ENCODE results near the gene POLR1D.

POLR1D gene

DNA sequence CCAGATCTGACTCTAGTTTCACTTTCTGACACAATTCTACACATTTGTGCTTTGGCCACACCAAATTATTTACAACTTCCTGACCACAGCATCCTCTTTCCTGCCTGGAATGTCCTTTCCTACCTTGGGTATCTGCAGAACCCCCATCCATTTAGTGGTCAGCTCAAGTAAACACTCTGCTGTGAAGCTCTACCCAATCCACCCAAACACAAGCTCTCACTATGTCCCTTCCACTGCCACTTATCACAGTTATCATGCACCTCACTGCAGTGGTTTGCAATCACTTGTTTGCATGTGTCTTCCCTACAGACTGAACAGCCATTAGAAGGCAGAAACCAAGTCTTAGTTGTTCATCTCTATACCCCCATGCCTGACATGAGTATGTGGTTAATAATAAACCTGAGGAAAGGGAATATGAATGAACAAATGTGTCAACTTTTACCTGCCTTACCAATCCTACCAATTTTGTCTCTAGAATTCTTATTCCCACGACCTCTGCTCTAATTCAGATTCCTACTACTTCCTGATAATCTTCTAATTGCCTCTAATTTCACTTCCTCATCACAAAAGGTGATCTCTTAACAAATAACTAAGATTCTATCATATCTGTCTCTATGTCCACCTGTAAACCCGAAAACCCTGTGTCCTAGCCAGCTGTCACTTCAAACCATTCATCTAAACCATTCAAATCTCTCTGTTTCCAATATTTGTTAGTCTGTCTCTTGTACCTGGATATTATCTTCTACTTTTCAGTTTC, 26.5 kb upstream of the POLR1D start:
- TF ChIP-seq, protein P1, sequence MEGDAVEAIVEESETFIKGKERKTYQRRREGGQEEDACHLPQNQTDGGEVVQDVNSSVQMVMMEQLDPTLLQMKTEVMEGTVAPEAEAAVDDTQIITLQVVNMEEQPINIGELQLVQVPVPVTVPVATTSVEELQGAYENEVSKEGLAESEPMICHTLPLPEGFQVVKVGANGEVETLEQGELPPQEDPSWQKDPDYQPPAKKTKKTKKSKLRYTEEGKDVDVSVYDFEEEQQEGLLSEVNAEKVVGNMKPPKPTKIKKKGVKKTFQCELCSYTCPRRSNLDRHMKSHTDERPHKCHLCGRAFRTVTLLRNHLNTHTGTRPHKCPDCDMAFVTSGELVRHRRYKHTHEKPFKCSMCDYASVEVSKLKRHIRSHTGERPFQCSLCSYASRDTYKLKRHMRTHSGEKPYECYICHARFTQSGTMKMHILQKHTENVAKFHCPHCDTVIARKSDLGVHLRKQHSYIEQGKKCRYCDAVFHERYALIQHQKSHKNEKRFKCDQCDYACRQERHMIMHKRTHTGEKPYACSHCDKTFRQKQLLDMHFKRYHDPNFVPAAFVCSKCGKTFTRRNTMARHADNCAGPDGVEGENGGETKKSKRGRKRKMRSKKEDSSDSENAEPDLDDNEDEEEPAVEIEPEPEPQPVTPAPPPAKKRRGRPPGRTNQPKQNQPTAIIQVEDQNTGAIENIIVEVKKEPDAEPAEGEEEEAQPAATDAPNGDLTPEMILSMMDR (IDR thresholded peaks at IDR 0.05; ENCODE audit: unreplicated experiment in 3 of 3) = no peak

DNA sequence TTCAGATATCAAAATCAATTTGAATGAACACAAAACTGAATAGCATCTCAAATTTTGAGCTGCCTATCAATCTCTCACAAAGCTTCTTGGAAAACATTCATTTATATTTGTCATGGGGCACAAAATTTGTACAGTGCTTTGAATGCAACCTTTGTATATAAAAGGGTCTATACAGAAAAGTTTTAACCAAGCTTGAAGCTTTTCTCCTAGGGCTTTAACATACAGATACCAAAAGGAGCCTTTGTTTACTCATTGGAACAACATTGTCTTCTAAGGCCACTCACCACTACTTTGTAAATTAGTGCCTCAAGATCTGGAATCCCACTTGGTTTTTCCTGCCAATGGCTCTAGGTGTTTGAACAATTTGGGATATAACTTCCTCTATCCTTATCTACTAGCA, 22.6 kb upstream of the POLR1D start:
- no peak overlapping the region for H3K4me3 Mint-ChIP-seq
- TF ChIP-seq, protein P1 (IDR thresholded peaks at IDR 0.05; ENCODE audit: unreplicated experiment in 3 of 3) = no peak
- no peaks in the 10 kb centered on the region for H3K36me3 Mint-ChIP-seq (ENCODE audit: low read depth)
- no peaks in the 10 kb centered on the region for H3K27me3 Mint-ChIP-seq (ENCODE audit: low read depth)
- H3K4me1 Mint-ChIP-seq = no peaks in the 10 kb centered on the region
- no peaks in the 10 kb centered on the region for H3K9me3 Mint-ChIP-seq
- no peak overlapping the region for H3K27ac Mint-ChIP-seq

More for the DNA sequence above, 26.5 kb upstream of the POLR1D start:
- Mint-ChIP-seq H3K4me3 (no peak overlapping the region), H3K9me3 (no peaks in the 10 kb centered on the region), H3K36me3 (ENCODE audit: low read depth) (no peaks in the 10 kb centered on the region), H3K4me1 (no peaks in the 10 kb centered on the region), H3K27me3 (ENCODE audit: low read depth) (no peaks in the 10 kb centered on the region), H3K27ac (no peak overlapping the region)

DNA sequence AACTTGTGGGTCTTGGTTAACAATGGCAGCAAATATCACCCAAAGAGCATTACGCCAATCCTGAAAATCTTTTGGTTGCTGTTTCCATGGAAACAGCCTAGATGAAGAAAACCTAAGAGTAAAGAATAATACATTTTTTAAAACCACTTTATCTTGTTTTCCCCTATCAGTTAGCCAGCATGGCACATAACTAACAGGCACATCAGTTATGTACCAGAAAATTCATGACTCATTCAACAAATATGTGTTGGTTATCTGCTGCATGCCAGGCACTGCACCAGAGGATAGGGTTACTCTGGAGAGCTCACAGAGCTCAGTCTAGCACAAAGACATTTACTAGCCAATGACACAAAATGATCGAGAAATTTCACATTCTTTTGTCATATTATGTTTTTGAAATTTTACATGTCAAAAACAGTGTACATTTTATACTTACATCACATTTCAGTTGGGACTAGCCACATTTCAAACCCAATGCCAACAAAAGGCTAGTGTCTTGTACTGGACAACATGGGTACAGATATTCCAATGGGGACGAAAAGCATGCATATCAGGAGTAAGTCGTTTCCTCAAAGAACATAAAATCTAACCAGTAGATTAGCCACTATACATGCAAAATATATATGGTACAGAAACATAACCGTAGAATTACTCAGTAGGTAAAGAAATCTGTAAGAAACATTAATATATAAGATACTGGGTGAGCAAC, 21.7 kb upstream of the POLR1D start:
- Mint-ChIP-seq H3K9me3 (no peaks in the 10 kb centered on the region), H3K27ac (no peak overlapping the region), H3K36me3 (ENCODE audit: low read depth) (no peaks in the 10 kb centered on the region), H3K4me1 (no peaks in the 10 kb centered on the region), H3K4me3 (no peak overlapping the region), H3K27me3 (ENCODE audit: low read depth) (no peaks in the 10 kb centered on the region)
- TF ChIP-seq, protein P1 (IDR thresholded peaks at IDR 0.05; ENCODE audit: unreplicated experiment in 3 of 3) = no peak

- Mint-ChIP-seq H3K36me3 (ENCODE audit: low read depth) (no peaks in the 10 kb centered on the region), H3K9me3 (no peaks in the 10 kb centered on the region), H3K27ac (no peak overlapping the region), H3K4me1 (no peaks in the 10 kb centered on the region), H3K27me3 (ENCODE audit: low read depth) (no peaks in the 10 kb centered on the region), H3K4me3 (no peak overlapping the region)
- TF ChIP-seq, protein P1 (IDR thresholded peaks at IDR 0.05; ENCODE audit: unreplicated experiment in 3 of 3) = no peak
These were observed 21.0 kb upstream of the POLR1D start for GRCh38 chr13:27600711-27601110.

DNA sequence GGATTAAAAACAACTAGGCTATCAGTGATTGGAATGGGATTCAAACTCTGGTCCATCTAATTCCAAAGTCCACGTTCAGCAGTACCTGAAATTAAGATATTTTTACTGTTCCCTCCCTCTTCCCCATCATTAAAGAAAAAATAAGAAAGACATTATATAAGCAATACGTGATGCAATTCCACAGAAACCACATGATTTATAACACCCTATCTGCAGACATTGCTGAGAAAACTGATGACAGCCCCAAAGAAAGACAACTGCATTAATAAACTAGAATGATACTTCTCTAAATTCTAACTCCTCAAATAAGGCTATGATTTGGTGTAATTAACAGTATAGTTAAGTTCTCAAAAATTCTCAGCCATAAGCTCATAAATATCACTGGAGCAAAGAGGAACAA, 20.5 kb upstream of the POLR1D start:
- Mint-ChIP-seq H3K9me3 (no peaks in the 10 kb centered on the region), H3K4me1 (no peaks in the 10 kb centered on the region), H3K36me3 (ENCODE audit: low read depth) (no peaks in the 10 kb centered on the region), H3K27ac (no peak overlapping the region), H3K27me3 (ENCODE audit: low read depth) (no peaks in the 10 kb centered on the region), H3K4me3 (no peak overlapping the region)
- TF ChIP-seq, protein P1 (IDR thresholded peaks at IDR 0.05; ENCODE audit: unreplicated experiment in 3 of 3) = no peak
